HepG2 (cell line): Measurements from ENCODE around the gene NAA38. TPM values are rescaled to one million over a fixed set of nuclear protein-coding genes. Genes with fewer than 3 reads are reported as not detected.

Experiments
- ARID2 ChIP-seq: sonication (generic); formaldehyde crosslinking; IDR thresholded peaks from 2 replicates; pipeline ENCODE4 v1.8.1; 2022; ENCODE audit warnings: mild to moderate bottlenecking, missing genetic modification reagents, borderline replicate concordance
- BCL6 ChIP-seq: IDR thresholded peaks from 2 replicates; pipeline ENCODE4 v1.6.1; 2016; ENCODE audit warnings: missing genetic modification reagents, missing compliant biosample characterization
- CBFB ChIP-seq: sonication (generic); formaldehyde crosslinking; IDR thresholded peaks from 2 replicates; pipeline ENCODE4 v1.4.0; 2020; ENCODE audit warnings: missing genetic modification reagents
- CBX2 ChIP-seq, 2 experiments: fragments of 200-600 bp in 1 of 2; sonication (generic); formaldehyde crosslinking in 1 of 2; IDR thresholded peaks; 2 replicates each; pipeline versions ENCODE4 v1.7.0 to v1.8.1; 2018 to 2022; ENCODE audit warnings: low read depth in 2 of 2, low read length in 1 of 2, mild to moderate bottlenecking in 1 of 2, missing genetic modification reagents in 1 of 2
- CCAR2 ChIP-seq: fragments of 200-400 bp; formaldehyde crosslinking; optimal IDR thresholded peaks from 2 replicates; pipeline ENCODE3; 2018; ENCODE audit warnings: low read depth, mild to moderate bottlenecking, low read length, moderate library complexity
- JDP2 ChIP-seq: sonication (generic); formaldehyde crosslinking; IDR thresholded peaks from 2 replicates; pipeline ENCODE4 v1.8.1; 2022; ENCODE audit warnings: missing genetic modification reagents, borderline replicate concordance
- MTF1 ChIP-seq: sonication (generic); formaldehyde crosslinking; IDR thresholded peaks from 2 replicates; pipeline ENCODE4 v1.5.0; 2020; ENCODE audit warnings: missing genetic modification reagents
- SALL1 ChIP-seq: sonication (generic); formaldehyde crosslinking; IDR thresholded peaks from 2 replicates; pipeline ENCODE4 v1.8.0; 2022; ENCODE audit warnings: mild to moderate bottlenecking, missing genetic modification reagents
- SMAD9 ChIP-seq: sonication (generic); formaldehyde crosslinking; IDR thresholded peaks from 2 replicates; pipeline ENCODE4 v1.5.1; 2020; ENCODE audit warnings: mild to moderate bottlenecking, missing genetic modification reagents
- STAT5B ChIP-seq: sonication (generic); formaldehyde crosslinking; IDR thresholded peaks from 2 replicates; pipeline ENCODE4 v1.4.0; 2020; ENCODE audit warnings: missing genetic modification reagents
- ZFP82 ChIP-seq: sonication (generic); formaldehyde crosslinking; IDR thresholded peaks from 2 replicates; pipeline ENCODE4 v1.5.1; 2020; ENCODE audit warnings: mild to moderate bottlenecking, missing genetic modification reagents, borderline replicate concordance
- ZMAT3 ChIP-seq: sonication (generic); formaldehyde crosslinking; conservative IDR thresholded peaks from 2 replicates; pipeline ENCODE4 v1.7.0; 2021; ENCODE audit warnings: missing genetic modification reagents
- ZNF350 ChIP-seq: sonication (generic); formaldehyde crosslinking; IDR thresholded peaks from 2 replicates; pipeline ENCODE4 v1.4.0; 2020; ENCODE audit warnings: mild to moderate bottlenecking, low read depth, missing genetic modification reagents, borderline replicate concordance
- ZNF556 ChIP-seq: sonication (generic); formaldehyde crosslinking; IDR thresholded peaks from 2 replicates; pipeline ENCODE4 v1.4.0; 2020; ENCODE audit warnings: mild to moderate bottlenecking, missing genetic modification reagents, borderline replicate concordance
- ZNF777 ChIP-seq: sonication (generic); formaldehyde crosslinking; IDR thresholded peaks from 2 replicates; pipeline ENCODE4 v1.4.0; 2020; ENCODE audit warnings: missing genetic modification reagents
- polyA plus RNA-seq, 8 experiments: library from polyadenylated mRNA; depleted of rRNA in 3 of 8; stranded (reverse) in 7 of 8; unstranded in 1 of 8; fragments of >200 nt; fragmentation: Illumina TruSeq in 4 of 8; extraction: Trizol in 4 of 8; gene quantifications; 2 replicates each; pipeline versions ENCODE4 v1.2.1 to v1.2.3, GENCODE V29; 2011 to 2016; ENCODE audit warnings: low read depth in 4 of 8, missing spikeins in 1 of 8, mixed read lengths in 1 of 8; ENCODE audit not compliant: insufficient read depth in 1 of 8
- total RNA-seq, 5 experiments: library from RNA; depleted of rRNA; stranded (reverse); fragments of >200 nt; fragmentation: Illumina TruSeq; extraction: Trizol; gene quantifications; 2 replicates each; pipeline ENCODE4 v1.2.3, GENCODE V29; 2016; ENCODE audit warnings: low read depth in 1 of 5
- TF ChIP-seq, protein P1 (sequence below): sonication (generic); formaldehyde crosslinking; IDR thresholded peaks from 2 replicates; pipeline ENCODE4 v1.5.0; 2020; ENCODE audit warnings: mild to moderate bottlenecking, missing genetic modification reagents, borderline replicate concordance
- TF ChIP-seq, protein P2 (sequence below): sonication (generic); formaldehyde crosslinking; IDR thresholded peaks from 2 replicates; pipeline ENCODE4 v1.4.0; 2020; ENCODE audit warnings: low read depth, missing genetic modification reagents

NAA38 gene
- total and polyA plus RNA-seq, 2 of the 13 experiments (the other 11 are each of a cell fraction or from before 2014, with no cell fraction given): 46.9 to 91.6 TPM

DNA sequence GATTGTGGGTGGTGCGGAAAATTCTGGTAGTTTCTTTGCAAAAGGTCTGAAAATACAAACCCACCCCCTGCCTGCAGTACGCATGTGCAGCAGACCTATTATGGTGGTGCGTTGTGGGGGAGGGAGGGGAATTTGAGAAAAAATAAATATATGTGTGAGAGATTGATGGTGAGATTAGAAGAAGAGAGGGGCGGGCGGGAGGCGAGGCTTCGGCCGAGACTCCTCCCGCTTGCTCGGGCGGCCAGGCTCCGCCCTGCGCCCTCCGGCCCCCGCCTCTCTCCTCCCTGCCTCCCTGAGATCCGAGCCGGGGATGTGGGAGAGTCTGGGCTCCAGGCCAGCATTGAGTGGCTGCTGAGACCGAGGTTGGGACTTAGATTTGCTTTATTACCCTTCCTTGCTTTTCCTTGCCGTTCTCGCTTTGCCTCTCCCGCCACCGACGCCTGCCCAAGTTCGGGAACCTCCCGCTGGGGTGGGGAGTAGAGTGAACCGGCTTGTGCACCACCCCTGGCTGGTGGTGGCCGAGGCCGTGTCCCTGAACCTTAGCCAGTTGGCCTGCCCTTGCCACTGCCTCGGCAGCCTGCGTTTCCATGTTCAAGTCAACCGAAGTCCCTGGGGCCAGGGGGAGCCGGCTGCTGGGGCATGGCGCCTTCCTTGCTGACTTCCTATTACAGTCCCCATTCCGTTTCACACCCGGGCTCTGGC, 30.3 kb upstream of the NAA38 start (continued):
- TF ChIP-seq, protein P1, sequence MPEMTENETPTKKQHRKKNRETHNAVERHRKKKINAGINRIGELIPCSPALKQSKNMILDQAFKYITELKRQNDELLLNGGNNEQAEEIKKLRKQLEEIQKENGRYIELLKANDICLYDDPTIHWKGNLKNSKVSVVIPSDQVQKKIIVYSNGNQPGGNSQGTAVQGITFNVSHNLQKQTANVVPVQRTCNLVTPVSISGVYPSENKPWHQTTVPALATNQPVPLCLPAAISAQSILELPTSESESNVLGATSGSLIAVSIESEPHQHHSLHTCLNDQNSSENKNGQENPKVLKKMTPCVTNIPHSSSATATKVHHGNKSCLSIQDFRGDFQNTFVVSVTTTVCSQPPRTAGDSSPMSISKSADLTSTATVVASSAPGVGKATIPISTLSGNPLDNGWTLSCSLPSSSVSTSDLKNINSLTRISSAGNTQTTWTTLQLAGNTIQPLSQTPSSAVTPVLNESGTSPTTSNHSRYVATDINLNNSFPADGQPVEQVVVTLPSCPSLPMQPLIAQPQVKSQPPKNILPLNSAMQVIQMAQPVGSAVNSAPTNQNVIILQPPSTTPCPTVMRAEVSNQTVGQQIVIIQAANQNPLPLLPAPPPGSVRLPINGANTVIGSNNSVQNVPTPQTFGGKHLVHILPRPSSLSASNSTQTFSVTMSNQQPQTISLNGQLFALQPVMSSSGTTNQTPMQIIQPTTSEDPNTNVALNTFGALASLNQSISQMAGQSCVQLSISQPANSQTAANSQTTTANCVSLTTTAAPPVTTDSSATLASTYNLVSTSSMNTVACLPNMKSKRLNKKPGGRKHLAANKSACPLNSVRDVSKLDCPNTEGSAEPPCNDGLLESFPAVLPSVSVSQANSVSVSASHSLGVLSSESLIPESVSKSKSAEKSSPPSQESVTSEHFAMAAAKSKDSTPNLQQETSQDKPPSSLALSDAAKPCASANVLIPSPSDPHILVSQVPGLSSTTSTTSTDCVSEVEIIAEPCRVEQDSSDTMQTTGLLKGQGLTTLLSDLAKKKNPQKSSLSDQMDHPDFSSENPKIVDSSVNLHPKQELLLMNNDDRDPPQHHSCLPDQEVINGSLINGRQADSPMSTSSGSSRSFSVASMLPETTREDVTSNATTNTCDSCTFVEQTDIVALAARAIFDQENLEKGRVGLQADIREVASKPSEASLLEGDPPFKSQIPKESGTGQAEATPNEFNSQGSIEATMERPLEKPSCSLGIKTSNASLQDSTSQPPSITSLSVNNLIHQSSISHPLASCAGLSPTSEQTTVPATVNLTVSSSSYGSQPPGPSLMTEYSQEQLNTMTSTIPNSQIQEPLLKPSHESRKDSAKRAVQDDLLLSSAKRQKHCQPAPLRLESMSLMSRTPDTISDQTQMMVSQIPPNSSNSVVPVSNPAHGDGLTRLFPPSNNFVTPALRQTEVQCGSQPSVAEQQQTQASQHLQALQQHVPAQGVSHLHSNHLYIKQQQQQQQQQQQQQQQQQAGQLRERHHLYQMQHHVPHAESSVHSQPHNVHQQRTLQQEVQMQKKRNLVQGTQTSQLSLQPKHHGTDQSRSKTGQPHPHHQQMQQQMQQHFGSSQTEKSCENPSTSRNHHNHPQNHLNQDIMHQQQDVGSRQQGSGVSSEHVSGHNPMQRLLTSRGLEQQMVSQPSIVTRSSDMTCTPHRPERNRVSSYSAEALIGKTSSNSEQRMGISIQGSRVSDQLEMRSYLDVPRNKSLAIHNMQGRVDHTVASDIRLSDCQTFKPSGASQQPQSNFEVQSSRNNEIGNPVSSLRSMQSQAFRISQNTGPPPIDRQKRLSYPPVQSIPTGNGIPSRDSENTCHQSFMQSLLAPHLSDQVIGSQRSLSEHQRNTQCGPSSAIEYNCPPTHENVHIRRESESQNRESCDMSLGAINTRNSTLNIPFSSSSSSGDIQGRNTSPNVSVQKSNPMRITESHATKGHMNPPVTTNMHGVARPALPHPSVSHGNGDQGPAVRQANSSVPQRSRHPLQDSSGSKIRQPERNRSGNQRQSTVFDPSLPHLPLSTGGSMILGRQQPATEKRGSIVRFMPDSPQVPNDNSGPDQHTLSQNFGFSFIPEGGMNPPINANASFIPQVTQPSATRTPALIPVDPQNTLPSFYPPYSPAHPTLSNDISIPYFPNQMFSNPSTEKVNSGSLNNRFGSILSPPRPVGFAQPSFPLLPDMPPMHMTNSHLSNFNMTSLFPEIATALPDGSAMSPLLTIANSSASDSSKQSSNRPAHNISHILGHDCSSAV (CRISPR knock-in tag): no peak
- TF ChIP-seq ZMAT3 (CRISPR knock-in tag) (0 out of 2 replicates have a peak, but pooled peaks have one; percentile 25), MTF1 (CRISPR knock-in tag) (no peak), SMAD9 (CRISPR knock-in tag) (no peak), SALL1 (CRISPR knock-in tag) (peak; percentile 73), STAT5B (CRISPR knock-in tag) (peak; percentile 7; the same call in 1 of the 2 replicates), CBX2 (IDR thresholded peaks at IDR 0.05; ENCODE audit: low read depth, low read length) (no peak), CBX2 (CRISPR knock-in tag; IDR thresholded peaks at IDR 0.05; ENCODE audit: low read depth) (no peak), ARID2 (CRISPR knock-in tag) (0 out of 2 replicates have a peak, but pooled peaks have one; percentile 40), BCL6 (CRISPR knock-in tag) (peak; percentile 70), ZNF556 (CRISPR knock-in tag) (0 out of 2 replicates have a peak, but pooled peaks have one; percentile 42), ZFP82 (CRISPR knock-in tag) (peak; percentile 58; the same call in 1 of the 2 replicates), CBFB (0 out of 2 replicates have a peak, but pooled peaks have one; percentile 16), ZNF777 (CRISPR knock-in tag) (peak; percentile 24; the same call in 1 of the 2 replicates), ZNF350 (peak; percentile 80), JDP2 (no peak), CCAR2 (no peak)
- TF ChIP-seq, protein P2, sequence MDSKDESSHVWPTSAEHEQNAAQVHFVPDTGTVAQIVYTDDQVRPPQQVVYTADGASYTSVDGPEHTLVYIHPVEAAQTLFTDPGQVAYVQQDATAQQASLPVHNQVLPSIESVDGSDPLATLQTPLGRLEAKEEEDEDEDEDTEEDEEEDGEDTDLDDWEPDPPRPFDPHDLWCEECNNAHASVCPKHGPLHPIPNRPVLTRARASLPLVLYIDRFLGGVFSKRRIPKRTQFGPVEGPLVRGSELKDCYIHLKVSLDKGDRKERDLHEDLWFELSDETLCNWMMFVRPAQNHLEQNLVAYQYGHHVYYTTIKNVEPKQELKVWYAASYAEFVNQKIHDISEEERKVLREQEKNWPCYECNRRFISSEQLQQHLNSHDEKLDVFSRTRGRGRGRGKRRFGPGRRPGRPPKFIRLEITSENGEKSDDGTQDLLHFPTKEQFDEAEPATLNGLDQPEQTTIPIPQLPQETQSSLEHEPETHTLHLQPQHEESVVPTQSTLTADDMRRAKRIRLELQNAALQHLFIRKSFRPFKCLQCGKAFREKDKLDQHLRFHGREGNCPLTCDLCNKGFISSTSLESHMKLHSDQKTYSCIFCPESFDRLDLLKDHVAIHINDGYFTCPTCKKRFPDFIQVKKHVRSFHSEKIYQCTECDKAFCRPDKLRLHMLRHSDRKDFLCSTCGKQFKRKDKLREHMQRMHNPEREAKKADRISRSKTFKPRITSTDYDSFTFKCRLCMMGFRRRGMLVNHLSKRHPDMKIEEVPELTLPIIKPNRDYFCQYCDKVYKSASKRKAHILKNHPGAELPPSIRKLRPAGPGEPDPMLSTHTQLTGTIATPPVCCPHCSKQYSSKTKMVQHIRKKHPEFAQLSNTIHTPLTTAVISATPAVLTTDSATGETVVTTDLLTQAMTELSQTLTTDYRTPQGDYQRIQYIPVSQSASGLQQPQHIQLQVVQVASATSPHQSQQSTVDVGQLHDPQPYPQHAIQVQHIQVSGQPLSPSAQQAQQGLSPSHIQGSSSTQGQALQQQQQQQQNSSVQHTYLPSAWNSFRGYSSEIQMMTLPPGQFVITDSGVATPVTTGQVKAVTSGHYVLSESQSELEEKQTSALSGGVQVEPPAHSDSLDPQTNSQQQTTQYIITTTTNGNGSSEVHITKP (CRISPR knock-in tag): peak; percentile 78; the same call in 1 of the 2 replicates
